Muscle of back (tissue), 11 donors: ENCODE results near the gene SHISA3. TPM values are rescaled to one million over a fixed set of nuclear protein-coding genes. Genes with fewer than 3 reads are reported as not detected.

ENCODE experiments used
- DNase-seq, 3 donors: peaks; one replicate each; pipeline versions ENCODE4 v3.0.0 to v3.0.0-alpha.2; 2013
- polyA plus RNA-seq, 10 donors: library from polyadenylated mRNA; unstranded; fragments of 120-200 nt; gene quantifications; one replicate each; pipeline ENCODE4 v1.2.1, GENCODE V29; 2013; ENCODE audit not compliant: insufficient read length in 10 of 10

Gene SHISA3
- polyA plus RNA-seq, 10 donors, result 3.4 to 18.4 (median 7.4) TPM

- no peak for DNase-seq
Observed at GRCh38 chr4:42440083-42440482, 42.8 kb downstream of the SHISA3 start.

GRCh38 chr4:42442601-42443000 is 45.3 kb downstream of the SHISA3 start:
- DNase-seq, result no peak

- DNase-seq, result no peak
Observed at GRCh38 chr4:42445038-42445437, 47.8 kb downstream of the SHISA3 start.

GRCh38 chr4:42446823-42447222 is 49.5 kb downstream of the SHISA3 start:
- no peak for DNase-seq

Other genes with a start within 250 kb of the SHISA3 start
- gene BEND4, start 244.8 kb upstream of the SHISA3 start, polyA plus RNA-seq, result under 1 TPM; 0.03 to 0.33 (median 0.19) TPM